Right kidney (tissue), 1 donor: ENCODE results near the gene RHOBTB1.
"Not testable (repeated sequence)": the region's sequence is repeated elsewhere in the genome, so short reads cannot be mapped to it uniquely, and the experiment has no call there.

Source experiments
- DNase-seq: peaks from one replicate; pipeline ENCODE4 v3.0.0-alpha.2; 2016

Gene RHOBTB1

GRCh38 chr10:60865198-60865783, 78.7 kb downstream of the RHOBTB1 start:
- no peak for DNase-seq

- no peak for DNase-seq
Observed at GRCh38 chr10:60863796-60864195, 80.2 kb downstream of the RHOBTB1 start.

GRCh38 chr10:60862517-60862916, 81.5 kb downstream of the RHOBTB1 start:
- DNase-seq, result no peak

GRCh38 chr10:60856405-60856804, 87.6 kb downstream of the RHOBTB1 start:
- DNase-seq, result no peak

GRCh38 chr10:60853637-60854036, 90.3 kb downstream of the RHOBTB1 start:
- DNase-seq, result no peak

- DNase-seq, result no peak
Observed at GRCh38 chr10:60853107-60853506, 90.9 kb downstream of the RHOBTB1 start.

GRCh38 chr10:60849740-60850139, 94.2 kb downstream of the RHOBTB1 start:
- DNase-seq, result no peak

- no peak for DNase-seq
Observed at GRCh38 chr10:60849217-60849616, 94.8 kb downstream of the RHOBTB1 start.

GRCh38 chr10:60848680-60849079, 95.3 kb downstream of the RHOBTB1 start:
- no peak for DNase-seq

GRCh38 chr10:60848126-60848525, 95.9 kb downstream of the RHOBTB1 start:
- no peak for DNase-seq

- DNase-seq, result no peak
Observed at GRCh38 chr10:60846173-60846572, 97.8 kb downstream of the RHOBTB1 start.

GRCh38 chr10:60845038-60845437, 98.9 kb downstream of the RHOBTB1 start:
- no peak for DNase-seq

GRCh38 chr10:60842694-60843093, 101.3 kb downstream of the RHOBTB1 start:
- DNase-seq, result no peak

- not testable (repeated sequence) for DNase-seq
Observed at GRCh38 chr10:60841227-60841626, 102.8 kb downstream of the RHOBTB1 start.

GRCh38 chr10:60835049-60835448, 108.9 kb downstream of the RHOBTB1 start:
- no peak for DNase-seq

GRCh38 chr10:60834401-60834800, 109.6 kb downstream of the RHOBTB1 start:
- no peak for DNase-seq

GRCh38 chr10:60832136-60832535, 111.8 kb downstream of the RHOBTB1 start:
- not testable (repeated sequence) for DNase-seq

- no peak for DNase-seq
Observed at GRCh38 chr10:60828489-60828852, 115.5 kb downstream of the RHOBTB1 start.

- no peak for DNase-seq
Observed at GRCh38 chr10:60827791-60828488, 116.0 kb downstream of the RHOBTB1 start.

GRCh38 chr10:60825520-60825919, 118.5 kb downstream of the RHOBTB1 start:
- no peak for DNase-seq

GRCh38 chr10:60823324-60823723, 120.7 kb downstream of the RHOBTB1 start:
- no peak for DNase-seq

- no peak for DNase-seq
Observed at GRCh38 chr10:60822809-60823208, 121.2 kb downstream of the RHOBTB1 start.

GRCh38 chr10:60821656-60822055, 122.3 kb downstream of the RHOBTB1 start:
- DNase-seq, result no peak

- DNase-seq, result no peak
Observed at GRCh38 chr10:60820093-60820754, 123.8 kb downstream of the RHOBTB1 start.
